Left ventricle myocardium superior (tissue), 1 donor: Measurements from ENCODE around the gene ZMYM4. TPM values are rescaled to one million over a fixed set of nuclear protein-coding genes. Genes with fewer than 3 reads are reported as not detected.

ENCODE experiments used
- ATAC-seq: fragments of 200-7000 bp; cut with Tn5 transposase; one replicate; pipeline ENCODE4 v1.9.1; 2020; ENCODE audit warnings: mild to moderate bottlenecking, moderate library complexity
- DNase-seq: peaks from one replicate; pipeline ENCODE4 v3.0.0-alpha.2; 2020
- intact Hi-C: fragments of 100-400 bp; cut with micrococcal nuclease; formaldehyde crosslinking; loops from one replicate; pipeline ENCODE4 v1.11.0; 2022
- total RNA-seq: library from RNA; stranded (reverse); fragmentation: NEBNext Ultra II Directional; extraction: Animal tissue kit (Norgen Biotek cat#: 25700); gene quantifications from one replicate; pipeline ENCODE4 v1.2.1, GENCODE V29; 2021
- donor health status: DM: no; HTN: yes; CAD: no; lungs with severe emphysema.

The ZMYM4 gene
- total RNA-seq, 1 donor from 2014 or later = 34.9 TPM

DNA sequence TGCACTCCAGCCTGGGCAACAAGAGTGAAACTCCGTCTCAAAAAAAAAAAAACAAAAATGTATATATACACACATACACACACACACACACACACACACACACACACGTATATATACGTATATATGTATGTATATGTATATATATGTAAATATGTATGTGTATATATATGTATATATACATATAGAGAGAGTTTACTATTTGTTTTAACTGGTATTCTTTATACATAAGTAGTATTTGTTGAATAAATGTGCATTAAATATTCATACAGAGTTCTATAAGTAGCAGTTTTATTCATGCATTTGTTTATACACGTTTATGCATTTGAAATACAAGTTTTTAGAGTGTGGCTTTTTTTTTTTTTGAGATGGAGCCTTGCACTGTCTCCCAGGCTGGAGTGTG lies 113.6 kb downstream of the ZMYM4 start:
- ATAC-seq = no peak
- no peak for DNase-seq
- intact Hi-C loops = no loop called here

DNA sequence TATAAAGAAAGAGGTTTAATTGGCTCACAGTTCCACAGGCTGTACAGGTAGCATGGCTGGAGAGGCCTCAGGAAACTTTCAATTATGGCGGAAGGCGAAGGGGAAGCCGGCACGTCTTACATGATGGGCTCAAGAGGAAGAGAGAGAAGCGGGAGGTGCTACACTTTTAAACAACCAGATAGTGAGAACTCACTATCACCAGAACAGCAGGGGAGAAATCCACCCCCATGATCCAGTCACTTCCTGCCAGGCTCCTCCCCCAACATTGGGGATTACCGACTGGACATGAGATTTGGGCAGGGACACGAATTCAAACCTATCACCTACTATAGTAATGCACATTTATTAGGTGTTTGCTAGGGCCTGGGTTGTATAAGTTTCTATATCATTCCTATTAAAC lies 117.8 kb downstream of the ZMYM4 start:
- ATAC-seq = no peak
- no peak for DNase-seq
- intact Hi-C loops = no loop called here

GRCh38 chr1:35386959-35387358 lies 118.5 kb downstream of the ZMYM4 start:
- ATAC-seq = no peak
- no peak for DNase-seq
- intact Hi-C loops = no loop called here

DNA sequence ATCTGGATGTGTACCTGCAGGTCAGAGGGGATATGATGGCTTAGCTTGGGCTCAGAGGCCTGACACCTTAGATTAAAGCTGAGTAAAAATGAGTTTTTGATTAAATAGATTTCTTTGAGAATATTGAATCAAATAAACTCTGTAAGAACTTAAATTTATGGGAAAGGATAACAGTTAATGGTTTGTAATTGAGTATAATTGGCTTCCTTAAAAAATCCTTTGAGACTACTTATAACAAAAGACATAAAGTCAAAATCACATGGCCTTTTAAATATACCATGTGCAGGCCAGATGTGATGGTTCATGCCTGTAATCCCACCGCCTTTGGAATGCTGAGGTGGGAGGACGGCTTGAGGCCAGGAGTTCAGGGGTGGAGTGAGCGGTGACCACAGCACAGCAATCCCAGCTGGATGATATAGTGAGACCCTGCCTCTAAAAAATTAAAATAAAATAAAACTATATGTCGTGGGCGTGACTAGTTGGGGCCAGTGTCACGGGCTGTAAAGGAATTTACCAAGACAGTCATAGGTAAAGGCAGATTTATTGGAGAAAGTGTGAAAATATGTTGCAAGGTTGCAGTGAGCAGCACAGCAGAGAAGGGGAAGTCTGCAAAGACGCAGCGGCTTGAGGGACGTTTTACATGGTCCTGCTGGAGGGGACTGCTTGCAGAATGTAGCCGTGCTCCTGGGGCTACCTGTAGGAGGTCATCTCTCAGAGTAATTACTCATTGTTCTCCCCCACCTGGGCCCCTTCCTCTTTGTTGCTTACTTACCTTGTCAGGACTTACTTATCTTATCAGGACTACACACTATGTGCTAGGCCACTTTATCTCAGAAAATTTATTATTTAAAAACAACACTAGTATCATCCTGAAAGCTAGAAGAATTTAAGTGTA lies 122.3 kb downstream of the ZMYM4 start:
- intact Hi-C loops = no loop called here
- ATAC-seq = no peak
- DNase-seq = no peak

- intact Hi-C loops = no loop called here
- DNase-seq (no peak), ATAC-seq (no peak)
Observed at GRCh38 chr1:35394386-35394785, 125.9 kb downstream of the ZMYM4 start.

DNA sequence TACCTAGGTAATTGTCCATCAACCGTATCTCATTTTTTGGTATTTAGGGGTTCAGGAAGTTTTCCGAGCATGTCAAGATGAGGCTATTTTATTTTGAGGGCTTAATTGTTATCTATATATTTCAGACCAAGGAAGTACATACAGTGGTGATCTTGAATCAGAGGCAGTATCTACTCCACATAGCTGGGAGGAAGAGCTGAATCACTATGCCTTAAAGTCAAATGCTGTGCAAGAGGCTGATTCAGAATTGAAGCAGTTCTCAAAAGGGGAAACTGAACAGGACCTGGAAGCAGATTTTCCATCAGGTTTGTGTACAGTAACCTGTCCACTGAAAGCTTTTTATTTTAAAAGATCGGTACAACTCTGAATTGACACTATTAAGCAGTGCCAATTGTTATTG lies 130.2 kb downstream of the ZMYM4 start:
- DNase-seq (no peak), ATAC-seq (no peak)
- intact Hi-C loops = no loop called here

DNA sequence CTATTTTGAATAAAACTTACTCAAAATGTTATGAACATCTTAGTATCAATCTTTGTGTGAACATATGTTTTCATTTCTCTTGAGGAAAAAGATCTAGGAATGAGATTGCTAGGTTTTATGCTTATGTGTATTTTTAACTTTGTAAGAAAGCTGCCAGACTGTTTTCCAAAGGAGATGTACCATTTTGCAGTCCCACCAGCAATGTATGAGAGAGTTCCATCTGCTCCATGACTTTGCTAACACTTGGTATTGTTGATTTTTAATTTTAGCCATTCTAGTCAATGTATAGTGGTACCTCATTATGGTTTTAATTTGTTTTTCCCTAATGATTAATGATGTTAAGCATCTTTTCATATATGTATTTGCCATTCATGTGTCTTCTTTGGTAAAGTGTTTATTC lies 132.5 kb downstream of the ZMYM4 start:
- intact Hi-C loops = no loop called here
- DNase-seq (no peak), ATAC-seq (no peak)

DNA sequence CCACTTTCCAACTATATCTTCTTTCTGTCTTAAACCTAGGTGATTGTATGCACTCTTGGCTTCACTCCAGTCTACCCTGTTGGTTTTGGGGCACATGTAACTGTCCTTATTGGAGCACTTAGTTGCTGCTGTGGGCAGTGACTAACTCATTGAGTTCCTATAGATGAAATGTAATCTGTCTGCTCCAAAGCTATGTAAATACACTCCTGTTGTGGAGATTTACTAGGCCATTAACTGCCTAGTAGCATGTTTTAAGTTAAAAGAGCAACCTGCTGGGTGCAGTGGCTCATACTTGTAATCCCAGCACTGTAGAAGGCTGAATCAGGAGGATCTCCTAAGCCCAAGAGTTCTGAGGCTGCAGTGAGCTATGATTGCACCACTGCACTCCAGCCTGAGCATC lies 137.6 kb downstream of the ZMYM4 start:
- intact Hi-C loops = no loop called here
- no peak for ATAC-seq

DNA sequence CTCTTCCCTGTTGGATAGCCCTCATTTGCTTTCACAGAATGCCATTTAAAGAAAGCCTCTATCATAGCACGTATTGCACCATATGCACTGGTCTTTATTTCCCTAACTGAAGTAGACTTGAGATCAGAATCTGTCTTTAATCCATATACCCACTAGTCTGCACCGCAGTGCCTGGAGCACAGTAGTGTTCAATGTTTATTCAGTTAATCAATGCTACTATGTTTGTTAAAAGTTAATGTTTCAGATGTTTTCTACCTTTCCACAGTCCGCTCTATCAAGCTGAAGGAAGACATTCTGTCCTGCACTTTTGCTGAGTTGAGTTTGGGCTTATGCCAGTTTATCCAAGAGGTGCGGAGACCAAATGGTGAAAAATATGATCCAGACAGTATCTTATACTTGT lies 139.2 kb downstream of the ZMYM4 start:
- ATAC-seq (no peak), DNase-seq (no peak)
- intact Hi-C loops = no loop called here

More for the DNA sequence above, 137.6 kb downstream of the ZMYM4 start:
- DNase-seq = no peak

GRCh38 chr1:35408925-35409324 lies 140.4 kb downstream of the ZMYM4 start:
- ATAC-seq (no peak), DNase-seq (no peak)
- intact Hi-C loops = no loop called here

GRCh38 chr1:35426097-35426586 lies 157.6 kb downstream of the ZMYM4 start:
- DNase-seq = no peak

DNA sequence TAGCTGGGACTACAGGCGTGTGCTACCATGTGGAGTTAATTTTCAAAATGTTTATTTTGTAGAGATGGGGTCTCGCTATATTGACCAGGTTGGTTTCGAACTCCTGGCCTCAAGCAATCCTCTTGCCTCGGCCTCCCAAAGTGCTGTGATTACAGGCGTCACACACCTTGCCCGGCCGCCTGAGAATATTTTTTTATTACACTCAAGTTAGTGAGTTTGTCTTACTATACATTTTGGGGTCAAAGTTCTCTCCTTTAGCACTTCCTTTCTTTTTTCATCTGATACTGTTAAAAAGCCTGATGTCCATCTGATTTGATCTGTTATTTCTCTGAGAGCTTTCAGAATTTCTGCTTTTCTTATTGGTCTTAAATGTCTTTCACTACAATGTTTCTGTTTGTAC lies 159.9 kb downstream of the ZMYM4 start:
- DNase-seq = no peak
- no peak for ATAC-seq
- intact Hi-C loops = no loop called here

More at GRCh38 chr1:35426097-35426586, 157.6 kb downstream of the ZMYM4 start:
- intact Hi-C loops = no loop called here
- ATAC-seq = no peak

DNA sequence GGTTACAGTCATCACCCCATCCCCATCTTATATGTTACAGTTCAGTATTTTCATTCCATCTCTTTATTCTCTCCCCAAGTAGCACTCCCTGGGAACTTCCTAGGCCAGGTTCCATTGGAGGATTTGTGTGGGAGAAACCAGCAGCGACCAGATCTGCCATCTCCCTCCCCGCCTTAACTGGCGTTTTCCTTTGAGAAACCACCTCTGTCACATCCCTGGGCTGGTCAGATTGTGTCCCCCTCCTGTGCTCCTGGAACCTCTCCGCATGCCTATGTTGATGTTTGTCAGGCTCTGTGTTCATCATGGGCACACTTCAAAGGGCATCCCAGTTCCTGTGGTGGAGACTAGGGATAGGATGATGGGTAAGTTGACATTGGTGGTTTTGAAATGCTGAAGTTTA lies 162.3 kb downstream of the ZMYM4 start:
- DNase-seq = no peak
- ATAC-seq = no peak
- intact Hi-C loops = no loop called here

DNA sequence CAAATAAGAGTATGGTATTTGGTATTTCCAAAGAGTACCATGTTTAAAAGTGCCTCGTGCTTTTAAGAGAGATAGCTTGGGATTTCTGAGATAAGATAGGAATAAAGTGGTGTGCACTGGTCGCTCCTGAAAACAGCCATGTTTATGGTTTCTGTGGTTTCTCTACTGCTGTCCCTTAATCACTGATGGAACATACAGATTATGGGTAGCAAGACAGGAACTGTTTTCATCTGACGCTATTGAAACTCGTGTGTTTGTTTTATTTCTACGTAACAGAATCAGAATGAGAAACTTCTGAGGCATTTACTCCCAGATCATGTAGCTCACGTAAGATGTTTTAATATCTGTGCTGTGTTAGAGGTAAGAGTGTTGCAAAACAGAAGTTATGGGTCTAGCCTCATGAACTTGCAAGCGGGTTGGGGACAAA lies 162.7 kb downstream of the ZMYM4 start:
- DNase-seq = no peak
- no peak for ATAC-seq
- intact Hi-C loops = no loop called here

GRCh38 chr1:35432231-35432630 lies 163.7 kb downstream of the ZMYM4 start:
- intact Hi-C loops = no loop called here
- ATAC-seq (no peak), DNase-seq (no peak)

DNA sequence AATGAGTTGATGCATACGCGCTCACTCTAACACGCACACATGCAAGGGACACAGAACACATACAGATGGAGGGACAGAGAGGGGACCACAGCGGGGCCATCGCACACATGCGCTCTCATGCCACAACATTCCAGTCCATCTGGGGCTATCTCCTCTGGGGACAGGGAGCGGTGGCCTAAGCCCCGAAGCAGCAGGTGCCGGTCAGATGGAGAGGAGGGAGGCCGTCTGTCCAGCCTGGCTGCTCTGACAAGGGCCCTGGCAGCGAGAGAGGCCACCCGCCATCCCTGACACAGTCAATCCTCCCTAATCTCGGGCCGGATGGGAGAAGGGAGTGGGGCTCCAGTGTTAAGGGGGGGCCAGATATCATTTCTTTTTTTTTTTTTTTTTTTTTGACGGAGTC lies 165.2 kb downstream of the ZMYM4 start:
- DNase-seq (no peak), ATAC-seq (no peak)
- intact Hi-C loops = no loop called here

- intact Hi-C loops = no loop called here
- ATAC-seq (no peak), DNase-seq (no peak)
Observed at GRCh38 chr1:35434703-35435102, 166.2 kb downstream of the ZMYM4 start.

GRCh38 chr1:35436078-35436477 lies 167.6 kb downstream of the ZMYM4 start:
- intact Hi-C loops = no loop called here
- ATAC-seq (no peak), DNase-seq (no peak)

DNA sequence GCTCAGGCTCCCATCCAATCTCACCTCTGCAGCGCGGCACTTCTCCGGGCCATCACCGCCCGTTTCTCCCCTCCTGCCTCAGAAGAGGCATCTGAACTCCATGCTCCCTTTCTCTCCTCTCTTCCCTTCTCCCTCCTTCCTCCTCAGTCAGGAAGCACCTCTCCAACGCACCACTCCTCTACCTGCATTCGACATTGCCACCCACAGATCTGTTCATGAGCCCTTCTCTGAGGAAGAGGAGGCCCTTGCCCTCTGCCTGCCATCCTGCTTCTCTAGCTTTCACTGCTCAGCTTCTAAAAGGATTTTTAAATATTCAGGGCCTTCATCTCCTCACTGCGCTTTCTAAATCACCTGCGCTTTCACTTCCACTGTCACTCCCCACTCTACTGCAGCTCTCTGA lies 168.7 kb downstream of the ZMYM4 start:
- ATAC-seq = no peak
- intact Hi-C loops = no loop called here

GRCh38 chr1:35439626-35440025 lies 171.1 kb downstream of the ZMYM4 start:
- intact Hi-C loops = no loop called here
- DNase-seq = no peak

More for the DNA sequence above, 168.7 kb downstream of the ZMYM4 start:
- DNase-seq = no peak

DNA sequence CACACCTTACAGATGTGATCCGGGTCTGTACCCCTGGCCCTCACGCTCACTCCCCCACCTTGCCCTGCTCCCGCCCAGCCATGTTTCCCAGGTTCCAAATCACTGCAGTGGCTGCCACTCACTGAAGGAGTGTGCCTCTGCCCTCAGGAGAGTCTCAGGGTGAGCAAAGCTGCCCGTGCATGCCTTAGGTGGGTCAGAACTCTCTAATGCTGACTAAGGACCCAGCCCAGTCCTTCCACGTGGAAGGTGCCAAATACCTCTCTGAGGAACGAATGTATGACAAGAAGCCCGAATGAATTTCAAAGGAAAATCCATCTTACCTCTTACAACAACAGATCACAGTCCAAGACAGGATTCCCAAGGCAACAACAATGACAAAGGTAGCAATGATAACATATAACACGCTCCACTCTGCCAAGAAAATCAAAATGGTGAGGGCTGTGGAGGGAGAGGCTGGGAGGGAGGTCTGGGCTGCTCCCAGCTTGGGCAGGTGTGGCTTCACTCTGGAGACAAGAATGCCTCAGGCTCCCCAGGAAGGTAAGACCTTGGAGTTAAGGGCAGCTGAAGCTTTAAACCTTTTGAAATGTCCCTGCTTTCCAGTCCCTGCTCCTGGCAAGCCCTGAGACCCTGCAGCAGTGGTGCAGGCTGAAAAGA lies 173.5 kb downstream of the ZMYM4 start:
- intact Hi-C loops = no loop called here
- ATAC-seq (no peak), DNase-seq (no peak)

More at GRCh38 chr1:35439626-35440025, 171.1 kb downstream of the ZMYM4 start:
- ATAC-seq = no peak
